ENCODE results near the gene STK24.
A peak's percentile ranks its signal among the peaks of the same experiment; 100 is the strongest.
"Not testable (repeated sequence)": the region's sequence is repeated elsewhere in the genome, so short reads cannot be mapped to it uniquely, and the experiment has no call there.

Gene STK24

GRCh38 chr13:98575904-98576199, 1.1 kb downstream of the STK24 start:
- Histone ChIP-seq H3K4me1 (ENCODE audit: low read length) (peaks cover 53% of the 10 kb centered on the region), H2AFZ (ENCODE audit: low read depth, low read length) (no peak overlapping the region), H3K27me3 (ENCODE audit: low read depth, low read length) (no peaks in the 10 kb centered on the region), H3K27ac (ENCODE audit: low read length) (peak overlapping the region; percentile 47), H3K4me3 (ENCODE audit: low read length) (peak overlapping the region; percentile 87), H4K20me1 (ENCODE audit: insufficient read depth, low read length) (peaks cover 51% of the 10 kb centered on the region), H3K4me2 (ENCODE audit: low read length) (peak overlapping the region; percentile 76), H3K9ac (ENCODE audit: low read length) (peak overlapping the region; percentile 92), H3K79me2 (ENCODE audit: low read length) (peaks cover 63% of the 10 kb centered on the region), H3K36me3 (replicated peaks; ENCODE audit: low read depth, low read length) (no peaks in the 10 kb centered on the region), H3K9me3 (ENCODE audit: insufficient read depth, low read length) (no peaks in the 10 kb centered on the region)
- TF ChIP-seq CTCF (IDR thresholded peaks at IDR 0.05; ENCODE audit: low read depth, low read length) (no peak), EZH2phosphoT487 (IDR thresholded peaks at IDR 0.05; ENCODE audit: low read depth) (no peak)

- peaks cover 57% of the 10 kb centered on the region for H4K20me1 ChIP-seq (ENCODE audit: insufficient read depth, low read length)
These were observed 1.7 kb downstream of the STK24 start for GRCh38 chr13:98575009-98575903.

GRCh38 chr13:98571955-98572662, 4.8 kb downstream of the STK24 start:
- peak overlapping the region; percentile 70 for H3K4me3 ChIP-seq (ENCODE audit: low read length)
- no peaks in the 10 kb centered on the region for H3K9me3 ChIP-seq (ENCODE audit: insufficient read depth, low read length)
- peaks cover 57% of the 10 kb centered on the region for H3K4me1 ChIP-seq (ENCODE audit: low read length)
- H3K36me3 ChIP-seq (replicated peaks; ENCODE audit: low read depth, low read length): peaks cover 7% of the 10 kb centered on the region
- peaks cover 96% of the 10 kb centered on the region for H3K79me2 ChIP-seq (ENCODE audit: low read length)
- H3K27me3 ChIP-seq (ENCODE audit: low read depth, low read length): no peaks in the 10 kb centered on the region
- no peak overlapping the region for H2AFZ ChIP-seq (ENCODE audit: low read depth, low read length)
- H3K27ac ChIP-seq (ENCODE audit: low read length): 0 out of 2 replicates have a peak overlapping the region, but pooled peaks have one; percentile 4
- TF ChIP-seq EZH2phosphoT487 (IDR thresholded peaks at IDR 0.05; ENCODE audit: low read depth) (no peak), CTCF (IDR thresholded peaks at IDR 0.05; ENCODE audit: low read depth, low read length) (no peak)
- H3K4me2 ChIP-seq (ENCODE audit: low read length): peak overlapping the region; percentile 80
- peaks cover 87% of the 10 kb centered on the region for H4K20me1 ChIP-seq (ENCODE audit: insufficient read depth, low read length)
- H3K9ac ChIP-seq (ENCODE audit: low read length): peak overlapping the region; percentile 1; the same call in 1 of the 2 replicates

More at GRCh38 chr13:98575009-98575903, 1.7 kb downstream of the STK24 start:
- peak overlapping the region; percentile 87 for H3K4me3 ChIP-seq (ENCODE audit: low read length)
- no peaks in the 10 kb centered on the region for H3K9me3 ChIP-seq (ENCODE audit: insufficient read depth, low read length)
- H2AFZ ChIP-seq (ENCODE audit: low read depth, low read length): no peak overlapping the region
- peaks cover 59% of the 10 kb centered on the region for H3K4me1 ChIP-seq (ENCODE audit: low read length)
- H3K27ac ChIP-seq (ENCODE audit: low read length): no peak overlapping the region
- no peaks in the 10 kb centered on the region for H3K36me3 ChIP-seq (replicated peaks; ENCODE audit: low read depth, low read length)
- peaks cover 69% of the 10 kb centered on the region for H3K79me2 ChIP-seq (ENCODE audit: low read length)
- H3K9ac ChIP-seq (ENCODE audit: low read length): peak overlapping the region; percentile 92
- TF ChIP-seq EZH2phosphoT487 (IDR thresholded peaks at IDR 0.05; ENCODE audit: low read depth) (no peak), CTCF (IDR thresholded peaks at IDR 0.05; ENCODE audit: low read depth, low read length) (no peak)
- peak overlapping the region; percentile 76 for H3K4me2 ChIP-seq (ENCODE audit: low read length)
- H3K27me3 ChIP-seq (ENCODE audit: low read depth, low read length): no peaks in the 10 kb centered on the region

- peaks cover 100% of the 10 kb centered on the region for H3K79me2 ChIP-seq (ENCODE audit: low read length)
- H3K9me3 ChIP-seq (ENCODE audit: insufficient read depth, low read length): no peaks in the 10 kb centered on the region
- H3K4me3 ChIP-seq (ENCODE audit: low read length): peak overlapping the region; percentile 70
- TF ChIP-seq EZH2phosphoT487 (IDR thresholded peaks at IDR 0.05; ENCODE audit: low read depth) (no peak), CTCF (IDR thresholded peaks at IDR 0.05; ENCODE audit: low read depth, low read length) (no peak)
- peaks cover 7% of the 10 kb centered on the region for H3K36me3 ChIP-seq (replicated peaks; ENCODE audit: low read depth, low read length)
- H3K27ac ChIP-seq (ENCODE audit: low read length): peak overlapping the region; percentile 4; the same call in 1 of the 2 replicates
- no peak overlapping the region for H3K9ac ChIP-seq (ENCODE audit: low read length)
- H3K4me2 ChIP-seq (ENCODE audit: low read length): peak overlapping the region; percentile 80
- H3K4me1 ChIP-seq (ENCODE audit: low read length): peaks cover 57% of the 10 kb centered on the region
- no peak overlapping the region for H2AFZ ChIP-seq (ENCODE audit: low read depth, low read length)
- peaks cover 98% of the 10 kb centered on the region for H4K20me1 ChIP-seq (ENCODE audit: insufficient read depth, low read length)
- no peaks in the 10 kb centered on the region for H3K27me3 ChIP-seq (ENCODE audit: low read depth, low read length)
These were observed 6.0 kb downstream of the STK24 start for GRCh38 chr13:98570929-98571372.

- H3K4me2 ChIP-seq (ENCODE audit: low read length); H3K27ac ChIP-seq (ENCODE audit: low read length): not testable (repeated sequence)
These were observed 7.2 kb downstream of the STK24 start for GRCh38 chr13:98569494-98570367.

More at GRCh38 chr13:98569494-98570367, 7.2 kb downstream of the STK24 start:
- not testable (repeated sequence) for H2AFZ ChIP-seq (ENCODE audit: low read depth, low read length); H3K36me3 ChIP-seq (replicated peaks; ENCODE audit: low read depth, low read length); H3K9me3 ChIP-seq (ENCODE audit: insufficient read depth, low read length); H3K4me3 ChIP-seq (ENCODE audit: low read length); H3K27me3 ChIP-seq (ENCODE audit: low read depth, low read length); H3K9ac ChIP-seq (ENCODE audit: low read length)
- Histone ChIP-seq H3K79me2 (ENCODE audit: low read length) (peaks cover 100% of the 10 kb centered on the region), H4K20me1 (ENCODE audit: insufficient read depth, low read length) (peaks cover 98% of the 10 kb centered on the region), H3K4me1 (ENCODE audit: low read length) (peaks cover 53% of the 10 kb centered on the region)

Measured in OCI-LY3 (cell line).